Measurements from ENCODE around the gene TRPV6.

TRPV6 gene

DNA sequence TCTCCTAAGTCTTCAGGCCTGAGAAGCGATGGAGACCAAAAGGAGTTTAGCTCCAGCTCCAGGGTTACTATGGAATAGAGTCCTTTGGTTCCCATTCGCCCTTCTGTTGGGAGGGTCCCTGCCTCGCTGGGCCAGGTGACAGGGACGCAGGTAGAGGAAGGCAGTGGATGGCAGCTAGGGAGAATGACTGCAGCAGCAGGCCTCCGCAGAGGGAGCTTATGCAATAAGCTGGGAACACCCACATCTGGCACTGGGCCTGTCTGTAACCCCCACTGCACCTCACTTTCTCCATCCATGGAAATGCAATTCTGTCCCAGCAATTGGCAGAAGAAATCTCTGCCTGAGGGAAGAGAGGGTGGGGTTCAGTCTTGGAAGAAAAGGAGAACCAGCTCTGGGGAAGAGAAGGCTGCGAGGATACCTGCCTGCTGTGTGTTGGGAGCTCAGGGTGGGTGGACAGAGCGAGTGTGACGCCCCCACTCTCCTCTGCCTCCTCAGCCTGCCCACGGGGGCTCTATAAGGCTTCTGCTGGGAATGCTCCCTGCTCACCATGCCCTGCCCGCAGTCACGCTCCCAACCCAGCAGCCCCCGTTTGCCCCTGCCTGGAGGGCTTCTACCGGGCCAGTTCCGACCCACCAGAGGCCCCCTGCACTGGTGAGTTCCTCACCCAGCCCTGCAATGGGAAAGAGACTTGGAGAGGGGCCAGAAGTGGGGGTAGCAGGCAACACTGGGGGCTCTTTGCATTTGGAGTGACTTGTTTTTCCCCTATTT lies 20.4 kb downstream of the TRPV6 start:
- Histone ChIP-seq H3K9me3 (ENCODE audit: control insufficient read depth, low read depth, low read length) (no peaks in the 10 kb centered on the region), H3K27me3 (ENCODE audit: control insufficient read depth, insufficient read depth, low read length) (no peaks in the 10 kb centered on the region), H3K36me3 (ENCODE audit: control insufficient read depth, low read depth, low read length) (no peaks in the 10 kb centered on the region), H3K9ac (ENCODE audit: low read length) (no peak overlapping the region), H3K27ac (ENCODE audit: low read length) (no peak overlapping the region), H3K4me3 (ENCODE audit: low read length) (no peak overlapping the region), H3K4me1 (ENCODE audit: control insufficient read depth, low read depth, low read length) (peaks cover 19% of the 10 kb centered on the region)

DNA sequence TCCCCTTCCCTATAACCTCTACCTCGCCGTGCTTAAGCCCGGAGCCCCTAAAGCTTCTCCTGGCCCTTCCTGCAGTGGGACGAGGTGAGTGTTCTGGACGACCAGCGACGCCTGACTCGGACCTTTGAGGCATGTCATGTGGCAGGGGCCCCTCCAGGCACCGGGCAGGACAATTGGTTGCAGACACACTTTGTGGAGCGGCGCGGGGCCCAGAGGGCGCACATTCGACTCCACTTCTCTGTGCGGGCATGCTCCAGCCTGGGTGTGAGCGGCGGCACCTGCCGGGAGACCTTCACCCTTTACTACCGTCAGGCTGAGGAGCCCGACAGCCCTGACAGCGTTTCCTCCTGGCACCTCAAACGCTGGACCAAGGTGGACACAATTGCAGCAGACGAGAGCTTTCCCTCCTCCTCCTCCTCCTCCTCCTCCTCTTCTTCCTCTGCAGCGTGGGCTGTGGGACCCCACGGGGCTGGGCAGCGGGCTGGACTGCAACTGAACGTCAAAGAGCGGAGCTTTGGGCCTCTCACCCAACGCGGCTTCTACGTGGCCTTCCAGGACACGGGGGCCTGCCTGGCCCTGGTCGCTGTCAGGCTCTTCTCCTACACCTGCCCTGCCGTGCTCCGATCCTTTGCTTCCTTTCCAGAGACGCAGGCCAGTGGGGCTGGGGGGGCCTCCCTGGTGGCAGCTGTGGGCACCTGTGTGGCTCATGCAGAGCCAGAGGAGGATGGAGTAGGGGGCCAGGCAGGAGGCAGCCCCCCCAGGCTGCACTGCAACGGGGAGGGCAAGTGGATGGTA lies 21.5 kb downstream of the TRPV6 start:
- no peaks in the 10 kb centered on the region for H3K27me3 ChIP-seq (ENCODE audit: control insufficient read depth, insufficient read depth, low read length)
- H3K36me3 ChIP-seq (ENCODE audit: control insufficient read depth, low read depth, low read length), result no peaks in the 10 kb centered on the region
- H3K9me3 ChIP-seq (ENCODE audit: control insufficient read depth, low read depth, low read length), result no peaks in the 10 kb centered on the region
- H3K9ac ChIP-seq (ENCODE audit: low read length), result no peak overlapping the region
- H3K27ac ChIP-seq (ENCODE audit: low read length), result no peak overlapping the region
- no peak overlapping the region for H3K4me3 ChIP-seq (ENCODE audit: low read length)
- peaks cover 19% of the 10 kb centered on the region for H3K4me1 ChIP-seq (ENCODE audit: control insufficient read depth, low read depth, low read length)

DNA sequence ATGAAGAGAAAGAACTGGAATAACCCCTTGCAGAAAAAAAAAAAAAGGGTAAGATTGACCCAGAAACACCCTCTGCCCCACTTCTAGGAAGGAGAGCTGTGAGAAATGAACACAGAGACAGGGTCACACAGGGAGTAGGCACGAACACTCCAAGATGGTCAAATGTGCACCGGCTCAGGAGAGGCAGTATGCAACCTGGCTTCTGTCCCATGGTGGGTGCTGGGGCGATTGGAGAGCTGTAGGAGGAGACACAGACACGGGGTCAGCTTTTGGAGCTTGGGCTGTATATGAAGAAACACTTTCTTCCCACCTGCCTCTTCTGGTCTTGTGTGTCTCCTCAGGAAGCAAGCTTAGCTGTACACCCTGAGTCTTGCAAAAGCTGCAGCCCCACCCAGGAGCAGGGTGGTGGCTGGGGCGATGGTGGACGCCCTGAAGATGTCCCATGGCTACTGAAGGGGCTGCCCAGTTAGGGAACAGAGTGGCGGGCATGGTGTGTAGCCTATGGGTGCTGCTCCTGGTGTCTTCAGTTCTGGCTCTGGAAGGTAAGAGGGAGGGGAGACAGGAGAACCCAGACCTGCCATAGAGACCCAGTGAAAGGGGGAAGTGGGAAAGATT lies 22.7 kb downstream of the TRPV6 start:
- Histone ChIP-seq H3K9me3 (ENCODE audit: control insufficient read depth, low read depth, low read length) (no peaks in the 10 kb centered on the region), H3K27ac (ENCODE audit: low read length) (no peak overlapping the region), H3K9ac (ENCODE audit: low read length) (no peak overlapping the region), H3K36me3 (ENCODE audit: control insufficient read depth, low read depth, low read length) (no peaks in the 10 kb centered on the region), H3K4me3 (ENCODE audit: low read length) (no peak overlapping the region), H3K27me3 (ENCODE audit: control insufficient read depth, insufficient read depth, low read length) (no peaks in the 10 kb centered on the region), H3K4me1 (ENCODE audit: control insufficient read depth, low read depth, low read length) (peaks cover 19% of the 10 kb centered on the region)

DNA sequence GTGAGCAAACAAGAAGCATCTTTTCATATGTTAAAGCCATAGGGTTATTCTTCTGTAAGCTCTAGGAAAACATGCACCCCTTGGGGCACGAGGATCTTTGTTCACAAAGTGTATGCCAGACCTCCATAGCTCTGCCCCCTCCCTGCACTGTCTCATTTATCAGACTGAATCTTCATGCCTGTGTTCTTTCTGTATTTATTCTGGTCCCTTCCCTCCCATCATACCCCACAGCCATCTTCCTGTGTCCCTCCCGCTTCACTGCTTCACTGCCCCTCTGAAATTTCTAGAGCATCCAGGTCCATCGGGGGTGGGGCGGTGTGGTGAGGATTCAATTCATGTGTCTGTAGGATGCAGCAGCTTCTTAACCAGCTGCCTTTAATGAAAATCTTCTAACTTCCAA lies 23.2 kb downstream of the TRPV6 start:
- Histone ChIP-seq H3K27ac (ENCODE audit: low read length) (no peak overlapping the region), H3K36me3 (ENCODE audit: control insufficient read depth, low read depth, low read length) (no peaks in the 10 kb centered on the region), H3K4me1 (ENCODE audit: control insufficient read depth, low read depth, low read length) (peaks cover 19% of the 10 kb centered on the region)

DNA sequence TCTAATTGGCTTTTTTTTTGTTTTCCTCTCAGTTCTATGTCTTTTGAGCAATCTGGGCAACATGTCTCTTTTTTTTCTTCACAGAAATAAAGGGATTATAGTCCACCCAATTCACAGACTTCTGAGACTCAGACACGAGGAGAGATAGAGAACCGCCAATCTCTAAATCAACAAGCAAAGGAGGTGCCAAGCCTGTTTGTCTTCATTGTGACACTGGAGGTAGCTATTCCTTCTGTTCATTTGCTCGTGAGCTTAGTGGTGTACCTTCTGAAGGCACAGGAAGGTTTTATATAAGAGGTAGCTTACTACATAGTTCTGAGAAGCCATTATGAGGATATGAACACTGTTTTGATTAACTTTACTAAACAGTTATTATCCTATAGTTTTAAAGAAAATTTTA lies 24.6 kb downstream of the TRPV6 start:
- Histone ChIP-seq H3K4me1 (ENCODE audit: control insufficient read depth, low read depth, low read length) (peaks cover 19% of the 10 kb centered on the region), H3K9me3 (ENCODE audit: control insufficient read depth, low read depth, low read length) (no peaks in the 10 kb centered on the region), H3K9ac (ENCODE audit: low read length) (no peak overlapping the region), H3K27me3 (ENCODE audit: control insufficient read depth, insufficient read depth, low read length) (peaks cover 3% of the 10 kb centered on the region), H3K36me3 (ENCODE audit: control insufficient read depth, low read depth, low read length) (no peaks in the 10 kb centered on the region), H3K27ac (ENCODE audit: low read length) (no peak overlapping the region), H3K4me3 (ENCODE audit: low read length) (no peak overlapping the region)

More for the DNA sequence above, 23.2 kb downstream of the TRPV6 start:
- H3K9me3 ChIP-seq (ENCODE audit: control insufficient read depth, low read depth, low read length), result no peaks in the 10 kb centered on the region
- no peak overlapping the region for H3K9ac ChIP-seq (ENCODE audit: low read length)
- H3K27me3 ChIP-seq (ENCODE audit: control insufficient read depth, insufficient read depth, low read length), result no peaks in the 10 kb centered on the region
- H3K4me3 ChIP-seq (ENCODE audit: low read length), result no peak overlapping the region

DNA sequence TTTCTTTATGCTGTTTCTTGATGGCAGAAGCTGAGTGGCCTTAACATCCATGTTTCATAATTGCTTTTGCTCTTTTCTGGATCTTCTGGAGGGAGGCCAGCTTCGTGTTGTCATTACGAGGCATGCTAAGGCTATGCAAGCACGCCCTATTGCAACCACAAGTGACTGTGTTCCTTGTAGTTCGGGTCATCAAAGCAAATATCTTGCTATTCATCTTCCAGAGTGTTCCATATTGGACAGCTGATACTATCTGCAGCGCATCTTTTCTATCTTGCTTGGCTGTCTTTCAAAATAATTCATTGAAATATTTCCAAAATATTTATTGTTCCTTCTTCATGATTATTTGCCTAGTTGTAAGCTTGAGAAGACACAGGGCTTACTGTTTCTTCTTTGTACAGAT lies 25.7 kb downstream of the TRPV6 start:
- H3K9ac ChIP-seq (ENCODE audit: low read length), result no peak overlapping the region
- H3K9me3 ChIP-seq (ENCODE audit: control insufficient read depth, low read depth, low read length), result no peaks in the 10 kb centered on the region
- no peaks in the 10 kb centered on the region for H3K36me3 ChIP-seq (ENCODE audit: control insufficient read depth, low read depth, low read length)
- H3K27ac ChIP-seq (ENCODE audit: low read length), result no peak overlapping the region
- peaks cover 13% of the 10 kb centered on the region for H3K27me3 ChIP-seq (ENCODE audit: control insufficient read depth, insufficient read depth, low read length)
- H3K4me1 ChIP-seq (ENCODE audit: control insufficient read depth, low read depth, low read length), result peaks cover 24% of the 10 kb centered on the region
- H3K4me3 ChIP-seq (ENCODE audit: low read length), result no peak overlapping the region

DNA sequence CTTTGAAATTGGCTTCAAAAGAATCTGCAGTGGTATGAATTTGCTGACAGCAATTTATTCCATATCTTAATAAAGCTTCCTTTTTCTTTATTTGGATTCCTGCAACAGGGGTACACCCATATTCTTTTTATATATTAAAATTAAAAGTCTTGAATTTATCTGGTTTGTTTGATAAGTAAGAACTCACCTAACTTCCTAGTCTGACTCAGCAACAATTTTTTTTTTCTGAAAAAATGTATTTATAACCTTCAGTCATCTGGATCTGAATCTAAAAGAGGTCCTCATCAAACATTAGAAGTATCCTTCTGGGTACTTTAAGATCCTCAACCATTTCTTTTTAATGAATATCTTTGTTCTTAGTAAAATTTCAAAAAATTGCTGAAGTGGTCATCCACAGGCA lies 26.1 kb downstream of the TRPV6 start:
- Histone ChIP-seq H3K27me3 (ENCODE audit: control insufficient read depth, insufficient read depth, low read length) (peaks cover 13% of the 10 kb centered on the region), H3K4me3 (ENCODE audit: low read length) (no peak overlapping the region), H3K27ac (ENCODE audit: low read length) (no peak overlapping the region), H3K4me1 (ENCODE audit: control insufficient read depth, low read depth, low read length) (peaks cover 24% of the 10 kb centered on the region), H3K9ac (ENCODE audit: low read length) (no peak overlapping the region), H3K36me3 (ENCODE audit: control insufficient read depth, low read depth, low read length) (no peaks in the 10 kb centered on the region), H3K9me3 (ENCODE audit: control insufficient read depth, low read depth, low read length) (no peaks in the 10 kb centered on the region)

DNA sequence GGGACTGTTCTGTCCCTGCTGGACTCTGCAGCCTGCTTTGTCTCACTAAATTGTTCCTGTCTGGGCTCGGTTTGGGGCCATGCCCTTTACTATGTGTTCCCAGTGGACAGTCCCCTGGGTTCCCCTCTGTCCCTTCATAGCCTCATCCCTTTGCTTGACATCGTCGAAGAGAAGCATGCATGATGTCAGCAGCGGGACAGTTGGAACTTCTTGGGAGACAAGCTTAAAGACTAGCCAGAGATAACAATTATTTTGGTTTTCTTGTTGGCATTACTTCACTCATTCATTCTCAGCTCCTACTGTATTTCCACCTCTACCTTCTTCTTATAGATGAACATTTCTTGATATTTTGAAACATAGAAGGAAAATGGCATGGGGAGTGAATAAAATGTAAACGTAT lies 27.9 kb downstream of the TRPV6 start:
- Histone ChIP-seq H3K4me3 (ENCODE audit: low read length) (no peak overlapping the region), H3K27me3 (ENCODE audit: control insufficient read depth, insufficient read depth, low read length) (peaks cover 18% of the 10 kb centered on the region), H3K4me1 (ENCODE audit: control insufficient read depth, low read depth, low read length) (peaks cover 22% of the 10 kb centered on the region), H3K27ac (ENCODE audit: low read length) (no peak overlapping the region), H3K9me3 (ENCODE audit: control insufficient read depth, low read depth, low read length) (no peaks in the 10 kb centered on the region), H3K9ac (ENCODE audit: low read length) (no peak overlapping the region), H3K36me3 (ENCODE audit: control insufficient read depth, low read depth, low read length) (no peaks in the 10 kb centered on the region)

DNA sequence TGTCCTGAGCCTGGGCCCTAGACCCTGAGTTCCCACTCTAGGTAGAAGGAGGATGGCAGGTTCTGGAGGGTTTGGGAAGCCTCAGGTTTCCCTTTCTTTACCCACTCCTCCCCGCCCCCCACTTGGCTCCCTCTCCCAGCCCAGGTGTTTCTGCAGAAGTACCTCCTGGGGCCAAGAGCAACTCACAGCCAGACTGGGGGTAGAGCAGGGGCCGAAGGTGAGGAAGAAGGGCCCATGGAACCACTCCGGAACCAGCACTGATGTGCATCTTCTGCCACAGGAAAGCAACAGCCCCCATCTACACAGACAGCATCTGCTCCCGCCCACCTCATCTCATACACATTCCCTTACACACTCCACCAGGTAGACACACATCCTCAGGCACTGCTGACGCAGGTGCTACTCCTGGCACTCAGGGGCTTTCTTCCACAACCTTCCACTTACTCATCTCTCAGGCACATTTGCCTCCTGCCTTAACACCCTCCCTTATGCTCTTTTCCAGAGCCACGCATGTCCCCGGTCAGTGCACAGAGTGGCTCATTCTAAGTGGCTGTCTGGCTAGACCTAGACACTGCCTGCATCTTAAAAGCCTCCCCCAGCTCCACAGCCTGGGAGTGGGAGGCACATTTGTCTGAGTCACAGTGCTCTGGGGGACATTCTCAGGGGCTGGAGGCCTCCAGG lies 28.8 kb downstream of the TRPV6 start:
- H3K4me1 ChIP-seq (ENCODE audit: control insufficient read depth, low read depth, low read length), result peaks cover 13% of the 10 kb centered on the region
- no peaks in the 10 kb centered on the region for H3K9me3 ChIP-seq (ENCODE audit: control insufficient read depth, low read depth, low read length)
- peaks cover 18% of the 10 kb centered on the region for H3K27me3 ChIP-seq (ENCODE audit: control insufficient read depth, insufficient read depth, low read length)
- H3K9ac ChIP-seq (ENCODE audit: low read length), result no peak overlapping the region
- H3K27ac ChIP-seq (ENCODE audit: low read length), result no peak overlapping the region
- no peaks in the 10 kb centered on the region for H3K36me3 ChIP-seq (ENCODE audit: control insufficient read depth, low read depth, low read length)
- H3K4me3 ChIP-seq (ENCODE audit: low read length), result no peak overlapping the region

DNA sequence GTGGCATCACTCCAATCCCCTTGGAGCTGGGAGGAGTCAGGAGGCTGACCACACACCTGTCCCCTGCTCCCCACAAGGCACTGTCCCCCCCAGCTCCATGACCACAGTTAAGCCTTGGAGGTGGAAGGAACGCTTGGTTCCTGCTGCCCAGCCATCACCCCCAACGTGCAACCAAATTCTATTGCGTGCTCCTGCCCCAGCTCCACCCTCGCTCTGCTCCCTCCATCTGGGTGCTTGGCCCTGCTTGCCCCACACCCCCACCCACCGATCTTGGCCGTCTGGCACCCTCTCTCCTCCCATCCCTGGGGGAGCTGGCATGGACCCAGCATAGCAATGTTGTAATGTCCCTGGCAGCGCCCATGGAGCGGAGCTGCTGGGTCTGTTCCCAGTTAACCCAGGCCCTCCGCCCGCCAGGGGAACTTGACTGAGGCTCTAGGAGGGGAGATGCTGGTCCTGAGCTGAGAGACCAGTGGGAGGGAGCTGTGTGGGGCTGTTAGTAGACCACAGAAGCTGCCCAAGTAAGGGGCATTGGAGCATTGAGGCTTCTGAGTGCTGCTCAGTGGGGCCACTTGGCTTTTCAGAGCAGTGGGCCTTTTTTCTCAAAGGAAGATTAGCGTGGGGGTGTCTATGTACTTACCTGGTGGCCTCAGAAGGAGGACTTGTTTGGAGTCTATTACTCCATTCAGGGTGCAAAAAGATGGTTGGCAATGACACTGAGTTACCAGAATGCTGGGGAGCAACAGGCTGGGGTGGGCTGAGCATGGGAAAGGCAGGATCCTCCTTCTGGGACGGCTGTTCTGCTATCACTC lies 29.6 kb downstream of the TRPV6 start:
- H3K36me3 ChIP-seq (ENCODE audit: control insufficient read depth, low read depth, low read length), result no peaks in the 10 kb centered on the region
- peaks cover 18% of the 10 kb centered on the region for H3K27me3 ChIP-seq (ENCODE audit: control insufficient read depth, insufficient read depth, low read length)
- H3K4me1 ChIP-seq (ENCODE audit: control insufficient read depth, low read depth, low read length), result peaks cover 9% of the 10 kb centered on the region
- H3K9me3 ChIP-seq (ENCODE audit: control insufficient read depth, low read depth, low read length), result no peaks in the 10 kb centered on the region
- H3K27ac ChIP-seq (ENCODE audit: low read length), result no peak overlapping the region
- no peak overlapping the region for H3K9ac ChIP-seq (ENCODE audit: low read length)
- peak overlapping the region; percentile 94 for H3K4me3 ChIP-seq (ENCODE audit: low read length)
